Cardiac muscle cell (in vitro differentiated cells and primary cell): ENCODE results near the gene LRRC57. TPM values are rescaled to one million over a fixed set of nuclear protein-coding genes. Genes with fewer than 3 reads are reported as not detected.

Experiments
- DNase-seq, 2 donors: peaks; one replicate each; pipeline versions ENCODE4 v3.0.0 to v3.0.0-alpha.2; 2010 to 2017; ENCODE audit warnings: low read depth in 1 of 2, low spot score in 1 of 2
- H3K27ac ChIP-seq: fragments of 200-600 bp; sonication (generic); 2 replicates; pipeline ENCODE4 v1.5.1; 2016
- H3K27me3 ChIP-seq: fragments of 200-600 bp; sonication (generic); 2 replicates; pipeline ENCODE4 v1.6.0; 2016; ENCODE audit warnings: control low read depth
- H3K36me3 ChIP-seq: fragments of 200-600 bp; sonication (generic); 2 replicates; pipeline ENCODE4 v1.5.1; 2016; ENCODE audit warnings: control low read depth
- H3K4me1 ChIP-seq: fragments of 200-600 bp; sonication (generic); 2 replicates; pipeline ENCODE4 v1.8.1; 2017; ENCODE audit warnings: low read depth, mild to moderate bottlenecking, mixed run types
- H3K4me3 ChIP-seq: fragments of 200-600 bp; sonication (generic); 2 replicates; pipeline ENCODE4 v1.5.1; 2016; ENCODE audit warnings: mild to moderate bottlenecking
- H3K9me3 ChIP-seq: fragments of 200-600 bp; sonication (generic); 2 replicates; pipeline ENCODE4 v1.5.1; 2017; ENCODE audit warnings: low read depth, mild to moderate bottlenecking, control low read depth
- polyA plus RNA-seq: library from polyadenylated mRNA; unstranded; fragments of >200 nt; fragmentation: Nextera tagmentation; extraction: Ambion mirVana; gene quantifications from 2 replicates; pipeline ENCODE4 v1.2.1, GENCODE V29; 2016
- total RNA-seq: library from RNA; depleted of rRNA; stranded (reverse); fragments of >200 nt; gene quantifications from 2 replicates; pipeline ENCODE4 v1.2.3, GENCODE V29; 2016
- TF ChIP-seq, protein P1 (sequence below): IDR thresholded peaks from 2 replicates; pipeline ENCODE4 v1.5.1; 2012; ENCODE audit warnings: low read depth, mild to moderate bottlenecking, low read length

The LRRC57 gene
- total and polyA plus RNA-seq, 2 experiments from 2014 or later, result 7.5 to 10.7 TPM

DNA sequence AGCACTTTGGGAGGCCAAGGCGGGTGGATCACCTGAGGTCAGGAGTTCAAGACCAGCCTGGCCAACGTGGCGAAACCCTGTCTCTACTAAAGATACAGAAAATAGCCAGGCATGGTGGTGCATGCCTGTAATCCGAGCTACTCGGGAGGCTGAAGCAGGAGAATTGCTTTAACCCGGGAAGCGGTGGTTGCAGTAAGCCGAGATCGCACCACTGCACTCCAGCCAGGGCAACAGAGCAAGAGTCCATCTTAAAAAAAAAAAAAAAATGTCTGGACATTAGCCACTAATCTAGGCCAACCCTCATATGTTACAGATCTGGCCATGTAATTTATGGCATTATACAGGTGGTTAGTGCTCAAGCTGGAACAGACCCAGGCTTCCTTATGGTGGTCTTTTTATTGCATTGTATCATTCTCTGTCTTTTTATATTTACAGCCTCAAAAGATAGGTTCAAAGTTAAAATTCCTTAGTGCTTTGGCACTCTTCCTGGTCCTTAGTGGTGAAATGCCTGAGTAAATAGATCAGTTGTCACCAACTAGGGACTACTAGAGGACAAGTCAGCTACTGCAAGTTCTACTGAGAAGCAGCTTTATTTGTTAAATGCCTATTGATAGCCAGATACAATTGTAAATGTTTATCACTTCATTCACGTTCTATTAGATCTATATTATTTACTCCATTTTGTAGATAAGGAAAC is 42.8 kb upstream of the LRRC57 start:
- no peaks in the 10 kb centered on the region for H3K36me3 ChIP-seq
- no peak overlapping the region for H3K4me3 ChIP-seq
- no peaks in the 10 kb centered on the region for H3K4me1 ChIP-seq
- DNase-seq, result peak in 1 of 2 donors; percentile 64
- H3K27me3 ChIP-seq, result no peaks in the 10 kb centered on the region
- no peaks in the 10 kb centered on the region for H3K9me3 ChIP-seq
- no peak overlapping the region for H3K27ac ChIP-seq
- TF ChIP-seq, protein P1, sequence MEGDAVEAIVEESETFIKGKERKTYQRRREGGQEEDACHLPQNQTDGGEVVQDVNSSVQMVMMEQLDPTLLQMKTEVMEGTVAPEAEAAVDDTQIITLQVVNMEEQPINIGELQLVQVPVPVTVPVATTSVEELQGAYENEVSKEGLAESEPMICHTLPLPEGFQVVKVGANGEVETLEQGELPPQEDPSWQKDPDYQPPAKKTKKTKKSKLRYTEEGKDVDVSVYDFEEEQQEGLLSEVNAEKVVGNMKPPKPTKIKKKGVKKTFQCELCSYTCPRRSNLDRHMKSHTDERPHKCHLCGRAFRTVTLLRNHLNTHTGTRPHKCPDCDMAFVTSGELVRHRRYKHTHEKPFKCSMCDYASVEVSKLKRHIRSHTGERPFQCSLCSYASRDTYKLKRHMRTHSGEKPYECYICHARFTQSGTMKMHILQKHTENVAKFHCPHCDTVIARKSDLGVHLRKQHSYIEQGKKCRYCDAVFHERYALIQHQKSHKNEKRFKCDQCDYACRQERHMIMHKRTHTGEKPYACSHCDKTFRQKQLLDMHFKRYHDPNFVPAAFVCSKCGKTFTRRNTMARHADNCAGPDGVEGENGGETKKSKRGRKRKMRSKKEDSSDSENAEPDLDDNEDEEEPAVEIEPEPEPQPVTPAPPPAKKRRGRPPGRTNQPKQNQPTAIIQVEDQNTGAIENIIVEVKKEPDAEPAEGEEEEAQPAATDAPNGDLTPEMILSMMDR, result peak; percentile 32

DNA sequence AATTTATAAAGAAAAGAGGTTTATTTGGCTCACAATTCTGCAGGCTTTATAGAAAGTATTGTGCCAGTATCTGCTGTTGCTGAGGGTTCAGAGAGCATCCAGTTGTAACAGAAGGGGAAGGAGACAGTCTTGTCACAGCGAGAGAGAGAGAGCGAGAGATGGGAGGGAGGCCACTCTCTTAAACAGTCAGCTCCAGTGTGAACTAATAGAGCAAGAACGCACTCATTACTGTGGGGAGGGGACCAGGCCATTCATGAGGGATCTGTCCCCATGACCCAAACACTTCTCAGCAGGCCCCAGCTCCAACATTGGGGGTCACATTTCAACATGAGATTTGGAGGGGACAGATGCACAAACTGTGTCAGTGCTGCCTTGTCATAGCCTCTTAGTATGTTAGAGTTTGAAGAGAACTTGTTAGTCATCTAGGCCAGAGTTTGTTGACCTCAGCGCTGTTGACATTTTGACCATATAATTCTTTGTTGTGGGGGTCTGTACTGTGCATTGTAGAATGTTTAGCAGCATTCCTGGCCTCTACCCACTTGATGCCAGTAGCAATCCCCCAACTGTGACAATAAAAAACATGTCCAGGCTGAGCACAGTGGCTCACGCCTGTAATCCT is 42.1 kb upstream of the LRRC57 start:
- DNase-seq, result no peak
- Histone ChIP-seq H3K27ac (no peak overlapping the region), H3K4me1 (no peaks in the 10 kb centered on the region), H3K9me3 (no peaks in the 10 kb centered on the region), H3K27me3 (no peaks in the 10 kb centered on the region), H3K4me3 (no peak overlapping the region), H3K36me3 (no peaks in the 10 kb centered on the region)
- TF ChIP-seq, protein P1, result no peak

DNA sequence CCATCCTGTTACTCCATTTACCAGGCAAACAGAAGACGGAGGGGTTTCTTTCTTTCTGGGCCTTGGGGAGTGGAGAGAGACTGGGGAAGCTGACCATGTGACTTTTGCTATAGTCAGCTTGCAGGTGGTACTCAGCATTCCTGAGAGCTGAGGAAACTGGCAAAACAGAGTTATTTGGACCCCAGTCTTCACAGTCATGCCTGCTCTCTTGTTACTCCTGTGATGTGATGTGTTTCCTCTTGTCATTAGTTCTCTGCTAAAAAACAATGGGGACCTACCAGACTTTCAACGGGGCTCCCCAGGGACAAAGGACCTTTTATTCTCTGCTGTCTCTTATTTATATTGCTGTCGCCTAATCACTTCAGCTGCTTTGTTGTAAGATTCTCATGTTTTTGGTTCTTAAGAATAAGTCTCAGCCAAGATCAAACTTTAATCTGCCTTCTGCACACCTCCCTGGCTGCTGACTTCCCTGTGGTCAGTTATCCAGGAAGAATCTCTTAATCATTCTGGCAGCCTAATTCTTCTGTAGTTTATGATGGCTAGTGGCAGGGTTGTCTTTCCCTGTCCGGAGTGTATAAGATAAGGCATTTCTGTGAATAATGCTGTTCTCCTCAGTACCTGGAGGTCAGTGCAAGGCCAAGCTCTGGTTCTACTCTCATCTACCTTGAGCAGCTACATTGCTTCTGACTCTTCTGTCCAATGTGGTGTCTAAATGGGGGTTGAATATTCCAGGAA is 35.6 kb upstream of the LRRC57 start:
- Histone ChIP-seq H3K9me3 (no peaks in the 10 kb centered on the region), H3K4me3 (no peak overlapping the region), H3K4me1 (peaks cover 14% of the 10 kb centered on the region), H3K27ac (no peak overlapping the region), H3K36me3 (no peaks in the 10 kb centered on the region), H3K27me3 (peaks cover 27% of the 10 kb centered on the region)
- TF ChIP-seq, protein P1, result no peak
- DNase-seq, result peak in 1 of 2 donors; percentile 25

DNA sequence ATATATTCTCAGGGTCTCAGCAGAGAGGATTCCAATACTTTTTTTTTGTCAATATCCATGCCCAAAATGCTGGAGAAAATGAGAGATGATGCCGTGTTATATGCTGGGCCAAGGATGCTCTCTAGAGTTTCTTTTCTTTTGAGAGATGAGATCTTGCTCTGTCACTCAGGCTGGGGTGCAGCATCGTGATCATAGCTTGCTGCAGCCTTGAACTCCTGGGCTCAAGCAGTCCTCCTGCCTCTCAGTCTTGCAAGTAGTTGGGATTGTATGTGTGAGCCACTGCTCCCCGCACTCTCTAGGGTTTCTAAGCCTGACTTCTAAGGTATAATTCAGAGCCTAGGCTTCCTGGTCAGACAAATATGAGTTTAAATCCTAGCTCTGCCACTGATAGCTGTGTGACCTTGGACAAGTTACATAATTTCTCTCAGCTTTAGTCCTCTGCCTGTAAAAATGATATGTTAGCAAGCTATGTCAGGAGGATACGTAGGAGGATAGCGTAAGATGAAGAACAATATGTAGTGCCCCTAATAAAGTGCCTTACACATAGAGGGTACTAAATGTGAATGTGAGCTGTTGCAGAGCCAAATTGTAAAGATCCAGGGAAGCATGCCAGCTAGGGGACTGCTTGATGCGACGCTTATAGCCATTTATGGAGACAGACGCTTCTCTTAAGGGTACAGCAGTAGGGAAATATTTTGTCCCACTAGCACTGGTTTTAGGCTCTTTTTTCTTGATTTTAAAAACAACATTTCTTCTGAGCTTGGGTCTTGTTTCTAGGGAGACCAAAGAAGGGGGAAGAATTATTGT is 34.2 kb upstream of the LRRC57 start:
- Histone ChIP-seq H3K4me3 (no peak overlapping the region), H3K4me1 (peaks cover 14% of the 10 kb centered on the region), H3K27ac (no peak overlapping the region), H3K36me3 (no peaks in the 10 kb centered on the region), H3K27me3 (peaks cover 40% of the 10 kb centered on the region), H3K9me3 (no peaks in the 10 kb centered on the region)
- TF ChIP-seq, protein P1, result no peak
- DNase-seq, result no peak

DNA sequence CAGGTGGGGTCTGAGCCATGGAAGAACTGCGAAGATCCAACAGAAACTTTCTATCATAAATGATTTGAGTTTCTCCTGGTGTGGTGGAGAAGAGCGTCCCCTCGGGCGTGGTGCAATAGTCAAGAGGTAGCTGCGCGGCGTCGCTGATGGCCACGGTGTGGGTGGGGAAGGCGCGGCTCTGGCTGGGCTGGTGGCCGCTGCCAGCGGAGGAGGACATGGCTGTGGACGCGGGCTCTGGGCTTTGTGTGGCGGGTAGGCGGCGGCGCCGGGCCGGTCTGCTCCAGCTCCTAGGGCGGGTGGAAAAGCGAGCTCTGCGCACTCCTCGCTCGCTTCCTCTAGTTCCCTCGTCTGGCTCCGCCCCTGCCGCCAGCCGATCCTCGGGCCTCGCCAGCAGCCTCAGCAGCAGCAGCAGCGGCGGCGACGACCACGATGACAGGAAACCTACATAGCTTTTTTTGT is 32.7 kb upstream of the LRRC57 start:
- Histone ChIP-seq H3K36me3 (no peaks in the 10 kb centered on the region), H3K27me3 (peaks cover 46% of the 10 kb centered on the region), H3K4me1 (peaks cover 19% of the 10 kb centered on the region), H3K4me3 (peak overlapping the region; percentile 25), H3K9me3 (no peaks in the 10 kb centered on the region), H3K27ac (no peak overlapping the region)
- TF ChIP-seq, protein P1, result no peak
- DNase-seq, result peak; percentile 76 to 92
